B cell (primary cell): Measurements from ENCODE around the gene SDF2.

Experiments used
- CTCF ChIP-seq: fragments of 200-600 bp; IDR thresholded peaks from one replicate; pipeline ENCODE4 v1.8.0; 2022; ENCODE audit warnings: antibody characterized with exemption, mild to moderate bottlenecking
- EZH2 ChIP-seq: IDR thresholded peaks from 2 replicates; pipeline ENCODE4 v1.6.1; 2012; ENCODE audit warnings: borderline replicate concordance, low read depth, mild to moderate bottlenecking, moderate library complexity, low read length; ENCODE audit not compliant: insufficient read depth, poor library complexity, severe bottlenecking

GRCh38 chr17:28682655-28683054 is 20.9 kb upstream of the SDF2 start:
- TF ChIP-seq CTCF (no peak), EZH2 (no peak)
